K562 (cell line): ENCODE data around the gene TRERF1. TPM values are rescaled to one million over a fixed set of nuclear protein-coding genes. Genes with fewer than 3 reads are reported as not detected.

Experiments
- ATAC-seq: fragments of 200-7000 bp; cut with Tn5 transposase; 3 replicates; pipeline ENCODE4 v1.9.1; 2020; ENCODE audit warnings: moderate library complexity
- BruUV-seq: library from RNA; stranded (reverse); fragments of 400-500 nt; replicated peaks from 2 replicates; lab custom pipeline; 2021; lab: Mats Ljungman, UMichigan
- CTCF ChIA-PET: fragments of 300-600 bp; formaldehyde crosslinking; extraction: SDS; loops from one replicate; lab custom pipeline; 2021; ENCODE audit warnings: low intra/inter-chr PET ratio; lab: Yijun Ruan, JAX
- POLR2A ChIA-PET: fragments of 300-600, 350-650 bp; sonication (Branson Sonifier 250); formaldehyde crosslinking; extraction: SDS; loops from one replicate; lab custom pipeline; 2021; ENCODE audit warnings: antibody characterized with exemption, inconsistent platforms; lab: Yijun Ruan, JAX
- DNase-seq, 4 experiments: peaks; one replicate each; pipeline versions ENCODE4 v3.0.0 to v3.0.0-alpha.2; 2011 to 2018; ENCODE audit warnings: low spot score in 3 of 4, mixed read lengths in 3 of 4; ENCODE audit errors: extremely low read depth in 1 of 4
- FAIRE-seq: peaks from 2 replicates; lab custom pipeline; 2011; peaks lifted over from hg19 to GRCh38; lab: Jason Lieb, UNC
- H2AFZ ChIP-seq: 2 replicates; pipeline ENCODE4 v1.6.0; 2011; ENCODE audit warnings: low read depth, low read length, control low read depth, inconsistent platforms
- H3K27ac ChIP-seq: fragments of 200-600 bp; 3 replicates; pipeline ENCODE4 v1.8.0; 2011; ENCODE audit warnings: low read depth, mild to moderate bottlenecking, control low read depth, inconsistent platforms, low read length, moderate library complexity, mixed read lengths; ENCODE audit errors: extremely low read depth
- H3K27me3 ChIP-seq, 2 experiments: fragments of 300-600 bp in 1 of 2; 2 replicates in 1 of 2; 3 replicates in 1 of 2; pipeline versions ENCODE4 v1.6.0 to v1.8.0; 2011; ENCODE audit warnings: inconsistent platforms in 2 of 2, low read length in 2 of 2, mild to moderate bottlenecking in 1 of 2, mixed read lengths in 1 of 2, moderate library complexity in 1 of 2; ENCODE audit not compliant: control insufficient read depth in 2 of 2, insufficient read depth in 2 of 2
- H3K36me3 ChIP-seq: fragments of 300-600 bp; 3 replicates; pipeline ENCODE4 v1.8.0; 2011; ENCODE audit warnings: mild to moderate bottlenecking, low read length, inconsistent platforms; ENCODE audit not compliant: control insufficient read depth, insufficient read depth
- H3K4me1 ChIP-seq, 2 experiments: fragments of 200-600 bp in 1 of 2; replicated peaks in 1 of 2; 2 replicates in 1 of 2; 3 replicates in 1 of 2; pipeline versions ENCODE4 v1.5.1 to v1.8.0; 2011; ENCODE audit warnings: inconsistent platforms in 2 of 2, low read length in 2 of 2, mild to moderate bottlenecking in 1 of 2, mixed read lengths in 1 of 2, moderate library complexity in 1 of 2; ENCODE audit not compliant: control insufficient read depth in 2 of 2, insufficient read depth in 2 of 2
- H3K4me2 ChIP-seq: 2 replicates; pipeline ENCODE4 v1.6.1; 2011; ENCODE audit warnings: low read length, control low read depth, inconsistent platforms, mixed read lengths; ENCODE audit not compliant: insufficient read depth
- H3K4me3 ChIP-seq: fragments of 200-600 bp; sonication (generic), shearing (Covaris generic); 2 replicates; pipeline ENCODE4 v1.5.1; 2016; ENCODE audit warnings: control low read depth, inconsistent platforms
- H3K79me2 ChIP-seq: fragments of 200-600 bp; 3 replicates; pipeline ENCODE4 v1.8.0; 2011; ENCODE audit warnings: low read length, inconsistent platforms; ENCODE audit not compliant: control insufficient read depth, insufficient read depth
- H3K9ac ChIP-seq, 2 experiments: 2 replicates each; pipeline versions ENCODE4 v1.6.0 to v1.6.1; 2011; ENCODE audit warnings: low read depth in 2 of 2, low read length in 2 of 2, control low read depth in 1 of 2, inconsistent platforms in 1 of 2, mild to moderate bottlenecking in 1 of 2, mixed read lengths in 1 of 2; ENCODE audit not compliant: insufficient read depth in 1 of 2
- H3K9me1 ChIP-seq: one replicate; pipeline ENCODE4 v1.6.0; 2011; ENCODE audit warnings: inconsistent platforms, mild to moderate bottlenecking, low read length, moderate library complexity; ENCODE audit not compliant: control insufficient read depth, insufficient read depth
- H3K9me3 ChIP-seq: replicated peaks from 2 replicates; pipeline ENCODE4 v1.5.1; 2011; ENCODE audit warnings: low read depth, low read length, inconsistent platforms; ENCODE audit not compliant: control insufficient read depth, insufficient read depth
- H4K20me1 ChIP-seq: replicated peaks from 2 replicates; pipeline ENCODE4 v1.6.1; 2011; ENCODE audit warnings: low read length, inconsistent platforms, mixed read lengths; ENCODE audit not compliant: control insufficient read depth, insufficient read depth
- ZC3H4 ChIP-seq: sonication (generic); formaldehyde crosslinking; IDR thresholded peaks from 2 replicates; pipeline ENCODE4 v1.9.0; 2021; ENCODE audit warnings: missing genetic modification reagents, borderline replicate concordance
- ZNF316 ChIP-seq: fragments of 450-650 bp; IDR thresholded peaks from 2 replicates; pipeline ENCODE4 v1.6.1; 2016
- WGBS: fragments of 100-300 bp; shearing (Covaris generic); methylation state at CpG from one replicate; pipeline ENCODE4 v1.1.6; 2016; ENCODE audit warnings: low coverage, mixed read lengths; ENCODE audit not compliant: insufficient coverage; ENCODE audit errors: missing lambda C conversion rate; 5-methylcytosine and 5-hydroxymethylcytosine counted together
- in situ Hi-C: fragments of 300-500 bp; cut with MboI; formaldehyde crosslinking; loops from 4 replicates; pipeline ENCODE4 v1.15.0; 2018; ENCODE audit warnings: inconsistent platforms, mixed read lengths
- intact Hi-C: fragments of 100-400 bp; cut with micrococcal nuclease; formaldehyde crosslinking; loops from 2 replicates; pipeline ENCODE4 v1.14.2; 2022
- polyA plus RNA-seq, 8 experiments: library from polyadenylated mRNA; depleted of rRNA in 4 of 8; stranded (reverse) in 5 of 8; unstranded in 3 of 8; fragments of >200 nt; fragmentation: Nextera tagmentation in 2 of 8; fragmentation: Illumina TruSeq in 1 of 8; extraction: Ambion mirVana in 2 of 8; extraction: Trizol in 1 of 8; gene quantifications; 2 replicates each; pipeline versions ENCODE4 v1.2.1 to v1.2.3, GENCODE V29; 2011 to 2014; ENCODE audit warnings: inconsistent platforms in 1 of 8, missing spikeins in 1 of 8
- total RNA-seq, 7 experiments: library from RNA; depleted of rRNA in 6 of 7; stranded (reverse); fragments of >200 nt in 6 of 7; fragmentation: Illumina TruSeq in 2 of 7; extraction: Trizol in 2 of 7; gene quantifications; 2 replicates each; pipeline versions ENCODE4 v1.2.1 to v1.2.3, GENCODE V29; 2011 to 2021; ENCODE audit warnings: low replicate concordance in 1 of 7
- TF ChIP-seq, protein P1 (sequence below), 2 experiments: fragments of 450-650 bp in 1 of 2; sonication (generic) in 1 of 2; formaldehyde crosslinking in 1 of 2; IDR thresholded peaks; 2 replicates each; pipeline versions ENCODE4 v1.7.1 to v1.9.0; 2016 to 2022; ENCODE audit warnings: inconsistent platforms in 1 of 2, mild to moderate bottlenecking in 1 of 2, missing genetic modification reagents in 1 of 2

TRERF1 gene
- total and polyA plus RNA-seq, 9 of the 15 experiments (the other 6 are each of a cell fraction or from before 2014, with no cell fraction given) = 0.04 to 0.20 (median 0.07) TPM; not detected in 3

DNA sequence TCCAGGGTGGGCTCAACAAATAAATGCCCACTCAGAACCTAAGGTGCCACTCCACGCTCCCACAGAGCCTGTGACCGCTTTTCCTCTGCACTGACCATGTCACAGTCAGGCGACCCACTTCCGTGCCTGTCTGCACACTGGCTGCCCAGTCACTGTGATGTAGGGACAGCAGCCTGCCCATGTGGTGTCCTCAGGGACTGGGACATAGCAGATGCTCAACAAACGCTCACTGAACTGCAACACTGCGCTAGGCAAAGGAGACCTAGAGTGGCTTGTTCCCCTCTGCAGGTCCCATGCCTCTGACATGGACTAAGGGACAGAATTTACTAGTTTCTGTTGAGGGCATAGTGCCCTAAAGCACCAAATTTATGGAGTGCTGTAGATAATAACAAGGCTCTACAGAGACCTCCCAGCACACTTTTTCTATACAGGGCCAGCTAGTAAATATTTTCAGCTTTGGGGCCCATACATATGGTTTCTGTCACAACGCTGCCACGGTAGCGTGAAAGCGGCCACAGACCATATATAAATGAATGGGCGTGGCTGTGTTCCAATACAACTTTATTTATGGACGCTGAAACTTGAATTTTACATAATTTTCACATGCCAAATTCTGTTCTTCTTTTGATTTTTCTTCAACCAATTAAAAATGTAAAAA is 176.2 kb downstream of the TRERF1 start:
- peaks cover 0 to 4% of the 10 kb centered on the region in 2 experiments; a peak in 1 of 5 replicates for H3K4me1 ChIP-seq
- DNase-seq (no peak), FAIRE-seq (no peak)
- H3K79me2 ChIP-seq = no peaks in the 10 kb centered on the region
- 11% methylated on average over 12 of the region's 12 CpGs for WGBS
- intact Hi-C loops (no loop called here), in situ Hi-C loops (no loop called here)
- POLR2A ChIA-PET = interaction anchor here (0.6 kb wide), 1 partner anchor 605 kb away, joined by 5 read pairs; no protein-coding TSS in a partner anchor
- H4K20me1 ChIP-seq = no peaks in the 10 kb centered on the region; the same call in 1 of the 2 replicates
- no peaks in the 10 kb centered on the region for H3K9me3 ChIP-seq
- TF ChIP-seq ZNF316 (no peak), ZC3H4 (CRISPR knock-in tag) (no peak)
- TF ChIP-seq, protein P1, sequence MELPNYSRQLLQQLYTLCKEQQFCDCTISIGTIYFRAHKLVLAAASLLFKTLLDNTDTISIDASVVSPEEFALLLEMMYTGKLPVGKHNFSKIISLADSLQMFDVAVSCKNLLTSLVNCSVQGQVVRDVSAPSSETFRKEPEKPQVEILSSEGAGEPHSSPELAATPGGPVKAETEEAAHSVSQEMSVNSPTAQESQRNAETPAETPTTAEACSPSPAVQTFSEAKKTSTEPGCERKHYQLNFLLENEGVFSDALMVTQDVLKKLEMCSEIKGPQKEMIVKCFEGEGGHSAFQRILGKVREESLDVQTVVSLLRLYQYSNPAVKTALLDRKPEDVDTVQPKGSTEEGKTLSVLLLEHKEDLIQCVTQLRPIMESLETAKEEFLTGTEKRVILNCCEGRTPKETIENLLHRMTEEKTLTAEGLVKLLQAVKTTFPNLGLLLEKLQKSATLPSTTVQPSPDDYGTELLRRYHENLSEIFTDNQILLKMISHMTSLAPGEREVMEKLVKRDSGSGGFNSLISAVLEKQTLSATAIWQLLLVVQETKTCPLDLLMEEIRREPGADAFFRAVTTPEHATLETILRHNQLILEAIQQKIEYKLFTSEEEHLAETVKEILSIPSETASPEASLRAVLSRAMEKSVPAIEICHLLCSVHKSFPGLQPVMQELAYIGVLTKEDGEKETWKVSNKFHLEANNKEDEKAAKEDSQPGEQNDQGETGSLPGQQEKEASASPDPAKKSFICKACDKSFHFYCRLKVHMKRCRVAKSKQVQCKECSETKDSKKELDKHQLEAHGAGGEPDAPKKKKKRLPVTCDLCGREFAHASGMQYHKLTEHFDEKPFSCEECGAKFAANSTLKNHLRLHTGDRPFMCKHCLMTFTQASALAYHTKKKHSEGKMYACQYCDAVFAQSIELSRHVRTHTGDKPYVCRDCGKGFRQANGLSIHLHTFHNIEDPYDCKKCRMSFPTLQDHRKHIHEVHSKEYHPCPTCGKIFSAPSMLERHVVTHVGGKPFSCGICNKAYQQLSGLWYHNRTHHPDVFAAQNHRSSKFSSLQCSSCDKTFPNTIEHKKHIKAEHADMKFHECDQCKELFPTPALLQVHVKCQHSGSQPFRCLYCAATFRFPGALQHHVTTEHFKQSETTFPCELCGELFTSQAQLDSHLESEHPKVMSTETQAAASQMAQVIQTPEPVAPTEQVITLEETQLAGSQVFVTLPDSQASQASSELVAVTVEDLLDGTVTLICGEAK (IDR thresholded peaks at IDR 0.05) = 0 out of 2 replicates have a peak, but pooled peaks have one; percentile 17
- TF ChIP-seq, protein P1 (CRISPR knock-in tag; IDR thresholded peaks at IDR 0.05) = no peak
- TF ChIP-seq, all 486 proteins: peak for 1
- peaks cover 31 to 55% of the 10 kb centered on the region in 2 experiments for H3K27me3 ChIP-seq
- BruUV-seq = no TSS peak
- ATAC-seq = peak; percentile 33; the same call in 2 of the 3 replicates
- peak overlapping the region in 1 of 2 experiments; percentile 57; a peak in 1 of 4 replicates for H3K9ac ChIP-seq
- no peak overlapping the region for H3K4me3 ChIP-seq
- H3K4me2 ChIP-seq = no peak overlapping the region
- CTCF ChIA-PET = no interaction called here
- H3K36me3 ChIP-seq = no peaks in the 10 kb centered on the region
- H3K27ac ChIP-seq = no peak overlapping the region
- H3K9me1 ChIP-seq = no peaks in the 10 kb centered on the region
- H2AFZ ChIP-seq = no peak overlapping the region
